ENCODE measurements around the gene FOXE3.

FOXE3 gene

DNA sequence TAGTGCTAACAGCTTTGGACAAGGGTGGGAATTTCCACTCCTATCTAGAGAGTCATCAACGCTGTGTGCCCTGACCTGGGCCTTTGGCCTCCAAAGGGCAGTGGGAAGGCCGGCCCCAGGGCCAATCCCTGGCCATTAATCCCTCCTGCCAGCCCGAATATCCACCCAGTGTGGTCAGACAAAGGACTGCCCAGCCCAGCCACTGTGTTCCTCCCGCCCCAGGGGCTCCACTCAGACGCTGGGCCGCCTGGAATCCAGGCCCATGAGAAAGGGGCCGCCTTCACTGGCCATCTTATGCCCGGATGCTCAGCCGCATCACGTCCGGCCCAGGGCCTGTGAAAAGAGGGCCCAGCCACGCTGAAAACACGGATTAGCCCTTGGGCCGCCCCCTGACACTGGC is 3.6 kb upstream of the FOXE3 start:
- no peaks in the 10 kb centered on the region for H3K9me3 Mint-ChIP-seq
- peak overlapping the region; percentile 85 for H3K27ac Mint-ChIP-seq
- peaks cover 74% of the 10 kb centered on the region for H3K4me1 Mint-ChIP-seq (ENCODE audit: low read depth)
- intact Hi-C loops (cut with micrococcal nuclease): no loop called here
- H3K36me3 Mint-ChIP-seq (ENCODE audit: low read depth): no peaks in the 10 kb centered on the region
- H3K27me3 Mint-ChIP-seq: peaks cover 41% of the 10 kb centered on the region
- no peak overlapping the region for H3K4me3 Mint-ChIP-seq

DNA sequence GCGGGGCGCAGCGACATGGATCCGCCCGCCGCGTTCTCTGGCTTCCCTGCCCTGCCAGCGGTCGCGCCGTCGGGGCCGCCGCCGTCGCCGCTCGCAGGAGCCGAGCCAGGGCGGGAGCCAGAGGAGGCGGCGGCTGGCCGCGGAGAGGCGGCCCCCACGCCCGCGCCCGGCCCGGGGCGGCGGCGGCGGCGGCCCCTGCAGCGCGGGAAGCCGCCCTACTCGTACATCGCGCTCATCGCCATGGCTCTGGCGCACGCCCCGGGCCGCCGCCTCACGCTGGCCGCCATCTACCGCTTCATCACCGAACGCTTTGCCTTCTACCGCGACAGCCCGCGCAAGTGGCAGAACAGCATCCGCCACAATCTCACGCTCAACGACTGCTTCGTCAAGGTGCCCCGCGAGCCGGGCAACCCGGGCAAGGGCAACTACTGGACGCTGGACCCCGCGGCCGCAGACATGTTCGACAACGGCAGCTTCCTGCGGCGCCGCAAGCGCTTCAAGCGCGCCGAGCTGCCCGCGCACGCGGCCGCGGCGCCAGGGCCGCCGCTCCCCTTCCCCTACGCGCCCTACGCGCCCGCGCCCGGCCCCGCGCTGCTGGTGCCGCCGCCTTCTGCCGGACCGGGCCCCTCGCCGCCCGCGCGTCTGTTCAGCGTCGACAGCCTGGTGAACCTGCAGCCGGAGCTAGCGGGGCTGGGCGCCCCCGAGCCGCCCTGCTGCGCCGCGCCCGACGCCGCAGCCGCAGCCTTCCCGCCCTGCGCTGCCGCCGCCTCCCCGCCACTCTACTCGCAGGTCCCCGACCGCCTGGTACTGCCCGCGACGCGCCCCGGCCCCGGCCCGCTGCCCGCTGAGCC is 459 bp downstream of the FOXE3 start:
- H3K27ac Mint-ChIP-seq: peak overlapping the region; percentile 62
- intact Hi-C loops (cut with micrococcal nuclease): no loop called here
- H3K36me3 Mint-ChIP-seq (ENCODE audit: low read depth): no peaks in the 10 kb centered on the region
- peak overlapping the region; percentile 73 for H3K4me3 Mint-ChIP-seq
- H3K9me3 Mint-ChIP-seq: no peaks in the 10 kb centered on the region
- peaks cover 48% of the 10 kb centered on the region for H3K4me1 Mint-ChIP-seq (ENCODE audit: low read depth)
- peaks cover 75% of the 10 kb centered on the region for H3K27me3 Mint-ChIP-seq

DNA sequence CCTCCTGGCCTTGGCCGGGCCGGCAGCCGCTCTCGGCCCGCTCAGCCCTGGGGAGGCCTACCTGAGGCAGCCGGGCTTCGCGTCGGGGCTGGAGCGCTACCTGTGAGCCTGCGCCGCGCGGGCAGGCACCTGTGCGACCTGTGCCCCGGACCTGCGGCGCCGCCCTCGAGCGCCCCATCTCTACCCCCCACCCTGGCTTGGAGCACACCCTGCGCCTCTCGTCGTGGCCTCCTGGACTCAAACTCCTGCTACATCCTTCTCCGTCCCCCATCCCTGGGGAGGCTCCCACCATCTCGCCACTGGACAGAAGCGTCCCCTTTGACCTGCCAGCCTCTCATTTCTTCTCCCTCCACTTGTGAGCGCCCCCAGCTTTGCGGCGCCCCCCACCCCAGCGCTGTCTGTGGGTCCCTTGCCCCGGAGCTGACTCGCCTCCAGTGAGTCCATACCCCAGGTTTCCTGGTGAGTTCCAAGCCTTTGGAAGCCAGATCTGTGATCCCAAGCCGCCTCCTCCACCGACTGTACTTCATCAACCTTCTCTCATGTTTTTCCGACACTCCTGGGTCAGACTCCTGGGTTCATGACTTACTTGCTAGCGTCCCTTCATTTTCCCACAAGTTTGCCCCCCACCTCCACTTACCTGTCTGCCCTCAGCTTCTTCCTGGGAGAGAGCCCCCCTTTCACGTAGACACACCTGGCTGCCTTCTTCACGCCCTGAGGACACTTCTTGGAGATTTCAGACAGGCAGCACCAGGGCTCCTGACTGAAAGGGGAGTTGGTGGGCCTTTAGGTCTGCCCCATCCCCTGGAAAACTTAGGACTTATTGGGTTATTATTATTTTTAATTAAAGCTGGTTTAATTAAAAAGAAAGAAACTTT is 1.3 kb downstream of the FOXE3 start:
- Mint-ChIP-seq H3K4me1 (ENCODE audit: low read depth) (peaks cover 42% of the 10 kb centered on the region), H3K27ac (peak overlapping the region; percentile 54), H3K9me3 (no peaks in the 10 kb centered on the region), H3K27me3 (peaks cover 78% of the 10 kb centered on the region), H3K4me3 (peak overlapping the region; percentile 33), H3K36me3 (ENCODE audit: low read depth) (no peaks in the 10 kb centered on the region)
- intact Hi-C loops (cut with micrococcal nuclease): no loop called here

DNA sequence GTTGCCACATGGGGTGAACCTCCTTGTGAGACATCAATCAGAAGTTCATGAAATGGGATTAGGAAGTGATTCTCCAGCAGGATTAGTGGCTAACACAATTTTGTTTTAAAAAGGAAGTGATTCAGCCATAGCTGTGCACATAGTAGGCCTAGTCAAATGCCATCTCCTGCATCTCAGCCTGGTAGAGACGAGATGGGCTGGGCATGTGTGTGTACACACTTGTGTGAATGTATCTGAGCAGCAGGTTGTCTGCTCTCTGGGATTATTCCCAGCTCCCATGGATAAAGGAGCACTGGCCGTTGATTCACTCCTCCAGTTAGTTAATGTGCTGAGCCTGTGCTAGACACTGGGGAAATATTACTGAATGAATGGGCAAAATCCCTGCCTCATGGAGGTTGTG is 2.0 kb downstream of the FOXE3 start:
- Mint-ChIP-seq H3K4me1 (ENCODE audit: low read depth) (peaks cover 42% of the 10 kb centered on the region), H3K9me3 (no peaks in the 10 kb centered on the region), H3K4me3 (no peak overlapping the region), H3K36me3 (ENCODE audit: low read depth) (no peaks in the 10 kb centered on the region), H3K27ac (no peak overlapping the region), H3K27me3 (peaks cover 78% of the 10 kb centered on the region)
- intact Hi-C loops (cut with micrococcal nuclease): no loop called here

DNA sequence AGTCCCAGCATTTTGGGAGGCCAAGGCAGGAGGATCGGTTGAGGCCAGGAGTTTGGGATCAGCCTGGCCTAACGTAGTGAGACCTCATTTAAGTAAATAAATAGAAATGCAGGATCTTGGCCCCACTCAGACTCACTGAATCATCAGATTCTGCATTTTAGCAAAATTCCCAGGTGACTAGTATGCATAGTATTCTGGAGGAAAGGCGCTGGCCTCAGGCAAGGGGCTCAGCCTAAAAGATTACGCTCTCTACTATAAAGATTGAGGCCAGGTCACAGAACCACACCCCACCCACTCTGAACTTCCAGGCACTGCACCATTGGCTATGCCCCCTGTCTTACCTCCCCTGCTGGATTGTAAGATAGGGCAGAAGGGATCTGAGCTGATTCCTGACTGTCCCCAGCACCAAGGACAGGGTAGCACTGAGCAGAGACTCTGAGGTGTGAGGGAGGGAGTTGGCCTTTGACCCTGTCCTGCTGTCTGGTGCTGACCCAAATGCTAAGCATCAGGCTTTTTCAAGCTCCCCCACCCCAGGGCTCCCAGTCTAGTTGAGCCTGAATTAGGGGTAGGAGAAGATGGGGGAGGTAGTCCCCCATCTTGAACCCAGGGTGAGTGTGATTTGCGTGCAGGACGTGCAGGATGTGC is 2.7 kb downstream of the FOXE3 start:
- H3K27ac Mint-ChIP-seq: no peak overlapping the region
- no peaks in the 10 kb centered on the region for H3K36me3 Mint-ChIP-seq (ENCODE audit: low read depth)
- intact Hi-C loops (cut with micrococcal nuclease): no loop called here
- no peak overlapping the region for H3K4me3 Mint-ChIP-seq
- peaks cover 42% of the 10 kb centered on the region for H3K4me1 Mint-ChIP-seq (ENCODE audit: low read depth)
- H3K9me3 Mint-ChIP-seq: no peaks in the 10 kb centered on the region
- peaks cover 73% of the 10 kb centered on the region for H3K27me3 Mint-ChIP-seq

DNA sequence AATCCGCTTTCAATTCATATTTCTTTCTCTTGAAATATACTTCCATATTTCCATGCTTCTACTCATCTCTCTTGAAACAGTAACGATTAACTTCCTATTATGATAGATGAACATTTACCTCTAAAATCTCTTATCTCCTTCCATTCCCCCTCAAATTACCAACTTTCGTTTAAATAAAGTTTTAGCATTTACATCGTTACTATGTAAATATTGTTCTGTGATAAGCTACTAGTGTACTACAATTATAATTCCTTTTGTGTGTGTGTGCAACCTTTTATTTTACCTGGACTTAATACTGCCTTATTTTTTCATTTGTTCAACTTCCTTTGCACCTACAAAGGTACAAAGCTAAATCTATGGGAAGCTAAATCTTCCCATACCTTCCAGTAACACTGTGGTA is 4.5 kb downstream of the FOXE3 start:
- Mint-ChIP-seq H3K27ac (no peak overlapping the region), H3K27me3 (peaks cover 70% of the 10 kb centered on the region), H3K36me3 (ENCODE audit: low read depth) (no peaks in the 10 kb centered on the region), H3K4me3 (no peak overlapping the region), H3K4me1 (ENCODE audit: low read depth) (peaks cover 40% of the 10 kb centered on the region), H3K9me3 (no peaks in the 10 kb centered on the region)
- intact Hi-C loops (cut with micrococcal nuclease): no loop called here

DNA sequence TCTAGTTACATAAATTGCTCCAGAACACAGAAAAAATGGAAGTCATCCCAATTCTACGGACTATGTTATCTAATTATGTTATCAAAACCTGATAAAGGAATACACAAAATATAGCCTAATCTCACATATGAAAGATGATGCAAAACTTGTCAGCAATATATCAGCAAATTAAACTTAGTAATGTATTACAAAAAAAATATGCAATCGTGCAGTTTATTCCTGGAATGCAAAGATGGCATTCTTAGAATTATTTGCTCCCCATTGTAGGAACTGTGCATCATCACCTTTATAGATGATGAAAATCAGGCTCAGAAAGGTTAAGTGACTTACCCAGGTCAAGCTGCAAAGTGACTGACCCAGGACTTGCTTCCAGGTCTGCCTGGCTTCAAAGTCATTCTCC is 7.8 kb downstream of the FOXE3 start:
- no peak overlapping the region for H3K27ac Mint-ChIP-seq
- intact Hi-C loops (cut with micrococcal nuclease): loop anchor here (1.0 kb wide), 1 partner anchor 36 kb away; no protein-coding TSS in a partner anchor

DNA sequence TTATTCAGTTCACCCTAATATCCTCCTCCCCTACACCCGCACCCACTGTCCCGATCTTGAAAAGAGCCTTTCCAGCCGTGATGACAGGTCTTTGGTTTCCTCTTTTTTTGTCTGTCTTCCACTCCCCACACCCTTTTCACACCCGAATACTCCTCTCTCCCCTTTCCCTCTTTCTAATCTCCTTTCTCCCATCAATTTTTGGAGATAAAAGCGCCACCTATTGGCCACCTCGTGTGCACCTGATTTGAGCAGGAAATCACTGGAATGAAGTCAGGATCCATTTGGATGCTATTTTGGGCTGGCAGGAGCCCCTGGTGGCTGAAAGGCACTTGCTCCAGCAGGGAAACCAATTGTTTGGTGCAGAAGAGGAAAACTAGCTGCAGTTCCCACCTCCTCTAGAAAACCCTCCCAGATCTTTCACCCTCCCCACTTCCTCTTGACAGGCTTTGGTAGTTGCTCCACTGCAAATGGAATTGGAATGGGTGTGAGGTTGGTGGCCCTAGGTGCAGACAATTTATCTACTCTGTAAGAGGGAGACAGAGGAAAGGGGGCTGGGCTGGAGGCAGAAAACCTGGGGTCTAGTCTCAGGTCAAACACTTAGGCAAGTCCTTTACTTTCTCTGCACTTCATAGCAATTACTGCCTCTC is 8.4 kb downstream of the FOXE3 start:
- Mint-ChIP-seq H3K9me3 (no peaks in the 10 kb centered on the region), H3K4me1 (ENCODE audit: low read depth) (peaks cover 27% of the 10 kb centered on the region), H3K4me3 (no peak overlapping the region), H3K27me3 (peaks cover 50% of the 10 kb centered on the region), H3K27ac (no peak overlapping the region), H3K36me3 (ENCODE audit: low read depth) (peaks cover 15% of the 10 kb centered on the region)
- intact Hi-C loops (cut with micrococcal nuclease): loop anchor here (1.0 kb wide), 1 partner anchor 36 kb away; no protein-coding TSS in a partner anchor

More for the DNA sequence above, 7.8 kb downstream of the FOXE3 start:
- Mint-ChIP-seq H3K4me1 (ENCODE audit: low read depth) (peaks cover 27% of the 10 kb centered on the region), H3K9me3 (no peaks in the 10 kb centered on the region), H3K27me3 (peaks cover 55% of the 10 kb centered on the region), H3K4me3 (no peak overlapping the region), H3K36me3 (ENCODE audit: low read depth) (peaks cover 15% of the 10 kb centered on the region)

DNA sequence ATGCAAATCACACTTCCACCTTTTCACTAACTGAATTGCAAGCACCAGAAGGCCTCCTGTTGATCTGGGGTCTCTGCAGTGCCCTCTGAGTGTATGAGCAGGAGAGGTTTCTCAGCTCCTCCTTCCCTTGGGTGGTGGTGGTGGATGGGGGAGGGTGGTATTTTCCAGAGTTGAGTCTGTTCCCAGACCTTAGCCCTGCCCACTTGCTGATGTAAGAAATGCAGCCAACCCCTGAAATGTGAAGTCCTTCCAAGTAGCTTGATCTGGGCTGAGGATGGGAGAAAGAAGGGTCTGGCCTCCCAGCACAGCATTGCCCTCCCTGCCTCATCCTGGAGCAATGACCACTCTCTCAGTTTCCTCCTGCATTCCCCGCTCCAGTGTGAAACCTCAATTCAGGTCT is 15.4 kb downstream of the FOXE3 start:
- intact Hi-C loops (cut with micrococcal nuclease): loop anchor here (10.0 kb wide), 1 partner anchor 97 kb away; the partner anchor contains the start of gene CMPK1
- H3K4me1 Mint-ChIP-seq (ENCODE audit: low read depth): peaks cover 64% of the 10 kb centered on the region
- H3K9me3 Mint-ChIP-seq: no peaks in the 10 kb centered on the region
- H3K36me3 Mint-ChIP-seq (ENCODE audit: low read depth): peaks cover 57% of the 10 kb centered on the region
- peak overlapping the region; percentile 87 for H3K27ac Mint-ChIP-seq
- peaks cover 57% of the 10 kb centered on the region for H3K27me3 Mint-ChIP-seq
- H3K4me3 Mint-ChIP-seq: no peak overlapping the region

DNA sequence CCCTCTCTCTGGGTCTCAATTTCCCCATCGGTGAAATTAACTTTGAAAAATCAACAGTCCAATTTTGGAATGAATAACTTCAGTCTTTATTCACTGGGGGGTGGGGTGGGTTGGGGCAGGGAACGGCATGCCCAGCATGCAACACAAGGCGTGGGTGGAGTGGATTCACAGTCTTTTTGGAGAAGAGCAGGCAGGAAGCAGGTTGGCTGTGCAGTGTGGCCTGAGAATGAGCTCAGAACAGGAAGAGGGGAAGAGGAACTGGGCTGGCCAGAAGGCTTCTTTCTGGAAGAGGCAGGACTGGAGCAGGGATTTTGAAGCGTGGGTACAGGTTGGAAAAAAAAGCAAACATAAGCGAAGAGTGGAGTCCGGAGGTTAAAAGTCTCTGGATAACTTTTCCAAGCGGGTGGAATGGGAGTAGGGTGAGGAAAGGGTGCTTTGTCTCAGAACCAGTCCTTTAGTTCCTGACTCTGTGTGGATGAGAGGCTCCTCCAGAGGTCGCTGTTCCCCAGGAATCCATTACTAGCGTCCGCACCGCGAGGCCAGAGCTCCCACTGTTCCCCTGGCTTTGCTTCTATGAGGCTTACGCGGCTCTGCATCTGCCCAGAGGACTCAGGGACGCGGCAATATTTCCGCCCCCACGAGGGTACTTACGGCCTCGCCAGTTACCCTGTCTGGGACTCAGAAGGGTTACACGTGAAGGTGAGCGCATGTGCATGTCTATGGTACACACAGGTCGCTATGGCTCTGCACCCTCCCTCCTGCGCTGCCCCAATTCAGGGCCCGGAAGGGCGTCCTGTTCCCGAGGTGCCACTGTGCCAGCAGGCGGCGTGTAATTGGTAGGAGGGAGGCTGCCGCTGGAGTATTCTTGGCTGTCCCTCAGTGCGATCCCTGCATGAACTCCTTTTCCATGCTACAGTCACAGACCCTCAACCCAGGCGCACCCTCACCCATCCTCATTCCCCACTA is 16.3 kb downstream of the FOXE3 start:
- peak overlapping the region; percentile 87 for H3K27ac Mint-ChIP-seq
- no peaks in the 10 kb centered on the region for H3K9me3 Mint-ChIP-seq
- peaks cover 55% of the 10 kb centered on the region for H3K36me3 Mint-ChIP-seq (ENCODE audit: low read depth)
- intact Hi-C loops (cut with micrococcal nuclease): loop anchor here (1.0 to 10.0 kb wide), 2 partner anchors 98 to 278 kb away; partner anchors contain the start of gene CMPK1
- peaks cover 51% of the 10 kb centered on the region for H3K27me3 Mint-ChIP-seq
- peaks cover 63% of the 10 kb centered on the region for H3K4me1 Mint-ChIP-seq (ENCODE audit: low read depth)
- H3K4me3 Mint-ChIP-seq: peak overlapping the region; percentile 64

DNA sequence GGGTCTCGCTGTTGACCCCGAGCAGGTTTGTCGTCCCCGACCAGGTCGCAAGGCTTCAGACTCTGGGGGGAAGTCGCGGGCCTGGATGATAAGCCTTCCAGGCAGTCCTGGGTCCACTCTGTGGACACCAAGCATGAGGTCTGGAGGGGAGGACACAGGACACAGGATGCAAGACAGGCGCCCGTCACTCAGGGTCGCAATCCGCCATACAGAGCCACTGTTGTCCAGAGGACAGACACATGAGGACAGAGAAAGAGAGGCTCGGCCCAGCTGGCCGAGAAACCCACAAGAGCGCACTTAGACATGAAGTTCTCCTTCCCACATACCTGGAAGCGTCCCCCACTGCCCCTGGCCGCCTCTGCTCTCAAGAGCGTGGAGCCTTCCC is 16.9 kb downstream of the FOXE3 start:
- peak overlapping the region; percentile 64 for H3K4me3 Mint-ChIP-seq
- H3K9me3 Mint-ChIP-seq: no peaks in the 10 kb centered on the region
- peaks cover 60% of the 10 kb centered on the region for H3K4me1 Mint-ChIP-seq (ENCODE audit: low read depth)
- peak overlapping the region; percentile 87 for H3K27ac Mint-ChIP-seq
- intact Hi-C loops (cut with micrococcal nuclease): loop anchor here (10.0 kb wide), 1 partner anchor 98 kb away; the partner anchor contains the start of gene CMPK1
- H3K27me3 Mint-ChIP-seq: peaks cover 48% of the 10 kb centered on the region
- H3K36me3 Mint-ChIP-seq (ENCODE audit: low read depth): peaks cover 50% of the 10 kb centered on the region

DNA sequence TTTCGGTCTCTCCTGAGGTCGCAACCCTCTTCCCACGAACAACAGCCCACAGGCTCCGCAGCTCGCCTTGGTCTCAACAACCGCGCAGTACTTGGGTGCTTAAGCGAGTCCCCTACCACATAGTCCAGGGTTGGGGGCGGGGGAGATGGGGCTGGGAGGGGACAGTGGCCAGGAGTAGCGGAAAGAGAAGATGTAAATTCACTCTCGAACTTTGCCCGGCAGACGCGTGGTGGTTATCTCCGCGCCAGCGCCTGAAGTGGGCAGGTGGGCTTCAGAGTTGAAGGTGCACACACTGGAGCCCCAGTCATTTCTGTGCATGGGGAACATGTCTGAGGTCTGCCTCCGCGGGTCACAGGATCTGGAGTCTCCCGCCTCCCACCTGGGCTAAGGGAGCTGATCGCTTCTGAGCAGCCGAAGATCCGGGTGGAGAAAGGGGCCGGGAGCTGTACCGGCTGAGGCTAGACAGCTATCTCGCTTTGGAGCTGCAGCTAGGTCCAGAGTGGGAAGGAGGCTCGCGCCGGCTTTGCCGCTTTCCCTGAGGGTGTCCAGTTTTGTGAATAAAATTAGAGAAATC is 17.5 kb downstream of the FOXE3 start:
- intact Hi-C loops (cut with micrococcal nuclease): loop anchor here (10.0 kb wide), 1 partner anchor 99 kb away; the partner anchor contains the start of gene CMPK1
- peak overlapping the region; percentile 87 for H3K27ac Mint-ChIP-seq
- peaks cover 50% of the 10 kb centered on the region for H3K36me3 Mint-ChIP-seq (ENCODE audit: low read depth)
- H3K4me1 Mint-ChIP-seq (ENCODE audit: low read depth): peaks cover 60% of the 10 kb centered on the region
- peaks cover 50% of the 10 kb centered on the region for H3K27me3 Mint-ChIP-seq
- H3K4me3 Mint-ChIP-seq: peak overlapping the region; percentile 64
- H3K9me3 Mint-ChIP-seq: no peaks in the 10 kb centered on the region

All from dendritic cell treated with granulocyte-macrophage colony-stimulating factor and Interleukin-4, amounts not matched to agents 40 ng/mL and 50 ng/mL, for 4 days (primary cell).